Panc1 (cell line): Measurements from ENCODE around the gene ONECUT3.

Source experiments
- POLR2AphosphoS5 ChIP-seq: IDR thresholded peaks from 2 replicates; pipeline ENCODE4 v1.6.1; 2012; ENCODE audit warnings: mild to moderate bottlenecking, low read depth, low read length, moderate library complexity
- TF ChIP-seq, protein P1 (sequence below): fragments of 450-650 bp; IDR thresholded peaks from 2 replicates; pipeline ENCODE4 v1.5.1; 2017; ENCODE audit warnings: mild to moderate bottlenecking

DNA sequence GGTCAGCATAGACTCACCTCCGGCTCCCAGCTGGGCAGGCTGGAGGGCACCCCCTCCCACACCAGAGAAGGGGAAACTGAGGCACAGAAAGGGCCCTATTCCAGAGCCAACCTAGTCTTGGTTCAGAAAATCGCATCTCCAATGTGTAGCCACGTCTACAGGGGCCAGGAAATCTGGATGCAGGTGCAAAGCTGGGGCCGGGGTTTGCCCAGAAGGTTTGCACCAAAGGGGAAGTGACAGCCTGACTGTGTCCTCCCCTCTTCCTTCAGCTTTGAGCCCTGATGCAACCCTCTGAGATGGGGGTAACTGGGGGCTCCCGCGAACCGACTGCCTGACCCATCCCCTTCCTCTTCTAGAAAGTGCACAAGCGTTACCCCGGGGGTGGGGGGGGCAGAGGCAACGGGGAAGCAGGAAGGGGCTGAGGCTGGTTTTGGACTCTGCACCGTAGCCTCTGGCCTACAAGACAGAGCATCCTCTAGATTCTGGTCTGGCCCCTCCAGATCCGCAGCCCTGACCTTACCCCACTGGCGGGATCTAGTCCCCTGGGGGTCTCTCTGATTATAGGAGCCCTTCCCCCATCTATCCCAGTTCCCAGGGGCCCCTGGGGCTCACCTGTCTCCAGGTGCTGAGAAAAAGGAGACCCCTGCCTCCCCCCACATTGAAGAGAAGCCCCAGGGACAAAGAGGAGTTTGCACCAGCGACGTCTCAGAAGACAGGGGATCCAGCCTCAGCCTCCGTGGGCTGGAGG lies 1.1 kb upstream of the ONECUT3 start:
- TF ChIP-seq, protein P1, sequence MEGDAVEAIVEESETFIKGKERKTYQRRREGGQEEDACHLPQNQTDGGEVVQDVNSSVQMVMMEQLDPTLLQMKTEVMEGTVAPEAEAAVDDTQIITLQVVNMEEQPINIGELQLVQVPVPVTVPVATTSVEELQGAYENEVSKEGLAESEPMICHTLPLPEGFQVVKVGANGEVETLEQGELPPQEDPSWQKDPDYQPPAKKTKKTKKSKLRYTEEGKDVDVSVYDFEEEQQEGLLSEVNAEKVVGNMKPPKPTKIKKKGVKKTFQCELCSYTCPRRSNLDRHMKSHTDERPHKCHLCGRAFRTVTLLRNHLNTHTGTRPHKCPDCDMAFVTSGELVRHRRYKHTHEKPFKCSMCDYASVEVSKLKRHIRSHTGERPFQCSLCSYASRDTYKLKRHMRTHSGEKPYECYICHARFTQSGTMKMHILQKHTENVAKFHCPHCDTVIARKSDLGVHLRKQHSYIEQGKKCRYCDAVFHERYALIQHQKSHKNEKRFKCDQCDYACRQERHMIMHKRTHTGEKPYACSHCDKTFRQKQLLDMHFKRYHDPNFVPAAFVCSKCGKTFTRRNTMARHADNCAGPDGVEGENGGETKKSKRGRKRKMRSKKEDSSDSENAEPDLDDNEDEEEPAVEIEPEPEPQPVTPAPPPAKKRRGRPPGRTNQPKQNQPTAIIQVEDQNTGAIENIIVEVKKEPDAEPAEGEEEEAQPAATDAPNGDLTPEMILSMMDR = no peak
- TF ChIP-seq POLR2AphosphoS5 = no peak
